ENCODE measurements around the gene JARID2. TPM values are rescaled to one million over a fixed set of nuclear protein-coding genes. Genes with fewer than 3 reads are reported as not detected.

JARID2 gene
- total and polyA plus RNA-seq, 9 of the 15 experiments (the other 6 are each of a cell fraction or from before 2014, with no cell fraction given) = 5.0 to 29.0 (median 15.6) TPM

- TF ChIP-seq PRDM10 (IDR thresholded peaks at IDR 0.05; ENCODE audit: partially characterized antibody) = no peak
These were observed 155.3 kb downstream of the JARID2 start (continued) for GRCh38 chr6:15401120-15401519.

GRCh38 chr6:15401769-15402250, 155.9 kb downstream of the JARID2 start:
- no peak overlapping the region for H3K4me3 ChIP-seq
- no peaks in the 10 kb centered on the region for H3K27me3 ChIP-seq (ENCODE audit: control insufficient read depth in 2 of 2, insufficient read depth in 2 of 2, low read length in 2 of 2)
- TF ChIP-seq C11orf30 (IDR thresholded peaks at IDR 0.05; ENCODE audit: low read depth) = peak; percentile 68; the same call in 1 of the 2 replicates
- peak; percentile 51; the same call in 1 of the 2 replicates for TF ChIP-seq PKNOX1 (IDR thresholded peaks at IDR 0.05)
- TF ChIP-seq MAFG (tag; conservative IDR thresholded peaks at IDR 0.05) = peak; percentile 51
- peak; percentile 69 for TF ChIP-seq MEIS2 (IDR thresholded peaks at IDR 0.05; ENCODE audit: partially characterized antibody)
- no peak for TF ChIP-seq RBBP5 (IDR thresholded peaks at IDR 0.05; ENCODE audit: borderline replicate concordance, insufficient read depth, low read length, poor library complexity, severe bottlenecking)
- TF ChIP-seq AFF4 (CRISPR knock-in tag; IDR thresholded peaks at IDR 0.05) = no peak
- TF ChIP-seq HMGXB4 (CRISPR knock-in tag; IDR thresholded peaks at IDR 0.05) = no peak

More at GRCh38 chr6:15401769-15402250, 155.9 kb downstream of the JARID2 start:
- in situ Hi-C loops (cut with MboI) = no loop called here
- Histone ChIP-seq H3K4me2 (ENCODE audit: insufficient read depth, low read length) (peak overlapping the region; percentile 4; the same call in 1 of the 2 replicates), H3K4me1 (replicated peaks in 1 of 2; ENCODE audit: control insufficient read depth in 2 of 2, insufficient read depth in 2 of 2, low read length in 2 of 2) (peaks cover 17 to 67% of the 10 kb centered on the region in 2 experiments; a peak in 4 of 5 replicates), H2AFZ (ENCODE audit: low read depth, low read length) (no peak overlapping the region), H4K20me1 (replicated peaks; ENCODE audit: control insufficient read depth, insufficient read depth, low read length) (peaks cover 45% of the 10 kb centered on the region), H3K9ac (ENCODE audit: insufficient read depth in 1 of 2, low read depth in 2 of 2, low read length in 2 of 2) (no peak overlapping the region), H3K9me1 (ENCODE audit: control insufficient read depth, insufficient read depth, low read length) (no peaks in the 10 kb centered on the region), H3K9me3 (replicated peaks; ENCODE audit: control insufficient read depth, insufficient read depth, low read depth, low read length) (no peaks in the 10 kb centered on the region), H3K27ac (ENCODE audit: extremely low read depth, low read depth, low read length) (no peak overlapping the region; the same call in 2 of the 3 replicates), H3K79me2 (ENCODE audit: control insufficient read depth, insufficient read depth, low read length) (peaks cover 98% of the 10 kb centered on the region), H3K36me3 (ENCODE audit: control insufficient read depth, insufficient read depth, low read length) (no peaks in the 10 kb centered on the region)
- POLR2A ChIA-PET = interaction anchor here (2.5 to 2.6 kb wide), 2 partner anchors 7 to 9 kb away, joined by 11 to 12 read pairs; no protein-coding TSS in a partner anchor
- intact Hi-C loops (cut with micrococcal nuclease) = loop anchor here (2.0 kb wide), 1 partner anchor 221 kb away; no protein-coding TSS in a partner anchor
- no peak for ATAC-seq
- 0% methylated on average over 2 of the region's 2 CpGs for WGBS (ENCODE audit: insufficient coverage, low coverage, missing lambda C conversion rate)
- FAIRE-seq = no peak
- CTCF ChIA-PET (ENCODE audit: low intra/inter-chr PET ratio) = interaction anchor here (0.6 kb wide), 1 partner anchor 843 kb away, joined by 3 read pairs; no protein-coding TSS in a partner anchor
- no peak for DNase-seq (ENCODE audit: extremely low read depth in 1 of 4, low spot score in 3 of 4)
- BruUV-seq (replicated peaks) = TSS peak; percentile 14

Data from K562 (cell line).